ENCODE results near the gene C2orf78. TPM values are rescaled to one million over a fixed set of nuclear protein-coding genes. Genes with fewer than 3 reads are reported as not detected.

Gene C2orf78
- total RNA-seq, 4 donors from 2014 or later = not detected

GRCh38 chr2:73821227-73821626 lies 37.2 kb downstream of the C2orf78 start:
- 20 to 28% methylated on average over 2 of the region's 2 CpGs for WGBS, 2 donors
- DNase-seq (ENCODE audit: low spot score in 2 of 2) = no peak
- intact Hi-C loops (cut with DNase I; ENCODE audit: low total_unique reads) = no loop called here
- no peak for TF ChIP-seq POLR2A (IDR thresholded peaks at IDR 0.05)
- TF ChIP-seq, protein P1, sequence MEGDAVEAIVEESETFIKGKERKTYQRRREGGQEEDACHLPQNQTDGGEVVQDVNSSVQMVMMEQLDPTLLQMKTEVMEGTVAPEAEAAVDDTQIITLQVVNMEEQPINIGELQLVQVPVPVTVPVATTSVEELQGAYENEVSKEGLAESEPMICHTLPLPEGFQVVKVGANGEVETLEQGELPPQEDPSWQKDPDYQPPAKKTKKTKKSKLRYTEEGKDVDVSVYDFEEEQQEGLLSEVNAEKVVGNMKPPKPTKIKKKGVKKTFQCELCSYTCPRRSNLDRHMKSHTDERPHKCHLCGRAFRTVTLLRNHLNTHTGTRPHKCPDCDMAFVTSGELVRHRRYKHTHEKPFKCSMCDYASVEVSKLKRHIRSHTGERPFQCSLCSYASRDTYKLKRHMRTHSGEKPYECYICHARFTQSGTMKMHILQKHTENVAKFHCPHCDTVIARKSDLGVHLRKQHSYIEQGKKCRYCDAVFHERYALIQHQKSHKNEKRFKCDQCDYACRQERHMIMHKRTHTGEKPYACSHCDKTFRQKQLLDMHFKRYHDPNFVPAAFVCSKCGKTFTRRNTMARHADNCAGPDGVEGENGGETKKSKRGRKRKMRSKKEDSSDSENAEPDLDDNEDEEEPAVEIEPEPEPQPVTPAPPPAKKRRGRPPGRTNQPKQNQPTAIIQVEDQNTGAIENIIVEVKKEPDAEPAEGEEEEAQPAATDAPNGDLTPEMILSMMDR (IDR thresholded peaks at IDR 0.05) = no peak
- H3K4me3 ChIP-seq (ENCODE audit: low read depth, poor library complexity, severe bottlenecking) = no peak overlapping the region

DNA sequence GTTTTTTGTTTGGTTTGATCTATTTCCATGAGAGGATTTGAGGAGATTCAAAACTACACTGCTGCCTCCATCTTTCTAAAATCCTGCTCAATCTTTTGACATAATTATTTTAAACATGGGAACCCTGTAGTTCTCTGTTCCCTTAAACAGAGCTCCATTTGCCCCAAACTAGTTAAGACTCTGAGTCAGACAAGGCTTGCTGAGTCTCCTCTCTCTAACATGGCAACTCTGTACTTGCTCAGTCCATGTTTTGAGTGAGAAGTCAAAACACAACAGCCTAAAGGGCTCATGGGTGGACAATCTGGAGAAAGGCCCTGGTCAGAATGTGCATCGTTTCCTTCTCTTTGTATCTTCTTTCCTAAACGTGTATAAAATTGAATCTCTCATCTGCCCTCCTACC lies 37.7 kb downstream of the C2orf78 start:
- no peak overlapping the region for H3K4me3 ChIP-seq (ENCODE audit: low read depth, poor library complexity, severe bottlenecking)
- 62 to 72% methylated on average over 2 of the region's 2 CpGs for WGBS, 2 donors
- intact Hi-C loops (cut with DNase I; ENCODE audit: low total_unique reads) = no loop called here
- DNase-seq (ENCODE audit: low spot score in 2 of 2) = no peak
- no peak for TF ChIP-seq POLR2A (IDR thresholded peaks at IDR 0.05)
- TF ChIP-seq, protein P1 (IDR thresholded peaks at IDR 0.05) = no peak

DNA sequence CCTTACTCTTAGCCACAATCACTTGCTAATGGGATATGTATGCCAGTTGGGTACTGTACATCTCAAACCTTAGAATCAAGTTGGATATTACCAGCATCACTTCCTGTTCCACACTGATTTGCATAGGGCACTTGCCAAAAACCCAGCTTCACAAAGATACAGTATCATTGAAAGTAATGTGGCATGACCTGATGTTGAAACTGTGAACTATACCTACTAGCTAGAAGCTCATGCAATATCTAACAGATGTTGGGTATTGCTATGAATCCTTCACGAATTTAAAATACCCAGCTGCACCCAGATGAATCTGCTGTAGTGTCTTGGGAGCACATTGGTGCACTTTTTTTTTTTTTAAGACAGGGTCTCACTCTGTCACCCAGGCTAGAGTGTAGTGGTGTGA lies 38.3 kb downstream of the C2orf78 start:
- no peak overlapping the region for H3K4me3 ChIP-seq (ENCODE audit: low read depth, poor library complexity, severe bottlenecking)
- intact Hi-C loops (cut with DNase I; ENCODE audit: low total_unique reads) = no loop called here
- TF ChIP-seq POLR2A (IDR thresholded peaks at IDR 0.05) = no peak
- TF ChIP-seq, protein P1 (IDR thresholded peaks at IDR 0.05) = no peak
- no peak for DNase-seq (ENCODE audit: low spot score in 2 of 2)
- 49 to 53% methylated on average over 1 of the region's 1 CpG for WGBS, 2 donors

GRCh38 chr2:73822991-73823390 lies 39.0 kb downstream of the C2orf78 start:
- intact Hi-C loops (cut with DNase I; ENCODE audit: low total_unique reads) = no loop called here
- H3K4me3 ChIP-seq (ENCODE audit: low read depth, poor library complexity, severe bottlenecking) = no peak overlapping the region
- TF ChIP-seq POLR2A (IDR thresholded peaks at IDR 0.05) = no peak
- TF ChIP-seq, protein P1 (IDR thresholded peaks at IDR 0.05) = no peak
- WGBS, 2 donors = 64 to 67% methylated on average over 2 of the region's 2 CpGs
- DNase-seq (ENCODE audit: low spot score in 2 of 2) = no peak

- intact Hi-C loops (cut with DNase I; ENCODE audit: low total_unique reads) = no loop called here
- DNase-seq (ENCODE audit: low spot score in 2 of 2) = no peak
- WGBS, 2 donors = 29 to 43% methylated on average over 2 of the region's 2 CpGs
- TF ChIP-seq, protein P1 (IDR thresholded peaks at IDR 0.05) = no peak
- no peak for TF ChIP-seq POLR2A (IDR thresholded peaks at IDR 0.05)
- H3K4me3 ChIP-seq (ENCODE audit: low read depth, poor library complexity, severe bottlenecking) = no peak overlapping the region
Observed at GRCh38 chr2:73823416-73823815, 39.4 kb downstream of the C2orf78 start.

DNA sequence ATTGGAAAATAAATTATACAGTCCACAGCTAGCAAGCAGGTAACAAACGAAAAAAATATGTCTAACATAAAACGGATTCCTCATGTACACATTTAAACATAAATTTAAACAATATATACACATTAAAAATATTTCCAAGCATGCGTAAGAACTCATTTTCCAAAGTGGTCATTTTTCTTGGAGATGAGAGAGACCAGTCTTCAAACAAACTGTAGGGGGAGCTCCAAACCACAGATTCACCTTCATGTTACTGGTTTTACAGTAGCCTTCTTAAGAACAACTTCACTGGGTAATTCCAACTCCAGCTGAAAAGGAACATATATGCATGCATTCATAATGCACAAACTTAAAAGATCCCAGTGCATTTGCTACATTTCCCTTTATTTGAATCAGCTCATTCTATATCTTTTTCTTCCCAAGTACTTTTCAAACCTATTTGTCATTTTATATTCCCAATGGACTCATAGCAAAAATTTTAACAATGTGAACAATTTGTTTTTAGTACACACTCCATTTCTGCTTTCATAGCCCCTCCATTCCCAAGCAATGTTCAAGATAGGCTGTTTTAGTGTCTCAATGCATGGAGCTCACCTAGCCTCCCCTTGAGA lies 40.0 kb downstream of the C2orf78 start:
- intact Hi-C loops (cut with DNase I; ENCODE audit: low total_unique reads) = no loop called here
- 5% methylated on average over 3 of the region's 3 CpGs for WGBS, 2 donors
- TF ChIP-seq, protein P1 (IDR thresholded peaks at IDR 0.05) = no peak
- no peak for TF ChIP-seq POLR2A (IDR thresholded peaks at IDR 0.05)
- no peak for DNase-seq (ENCODE audit: low spot score in 2 of 2)
- no peak overlapping the region for H3K4me3 ChIP-seq (ENCODE audit: low read depth, poor library complexity, severe bottlenecking)
